ENCODE data around the gene DHX30.

- TF ChIP-seq CTCF (conservative IDR thresholded peaks at IDR 0.05; ENCODE audit: low read depth, low read length) (no peak), EZH2 (IDR thresholded peaks at IDR 0.05; ENCODE audit: borderline replicate concordance, low read depth, low read length, poor library complexity, severe bottlenecking) (no peak)
Observed at GRCh38 chr3:47856669-47857068, 53.7 kb downstream of the DHX30 start.
